ENCODE results near the gene SMIM28. TPM values are rescaled to one million over a fixed set of nuclear protein-coding genes. Genes with fewer than 3 reads are reported as not detected.

The SMIM28 gene
- total and polyA plus RNA-seq, 2 donors (not counting 3 experiments of a cell fraction or from before 2014, with no cell fraction given): not detected

GRCh38 chr6:138330763-138331162, 46.9 kb upstream of the SMIM28 start:
- POLR2A ChIA-PET: no interaction called here
- no TSS peak for BruUV-seq (replicated peaks)
- no peak overlapping the region for H3K27ac ChIP-seq (ENCODE audit: insufficient read depth, low read depth, low read length)

More at GRCh38 chr6:138330763-138331162, 46.9 kb upstream of the SMIM28 start:
- Histone ChIP-seq H3K9me3 (replicated peaks; ENCODE audit: control insufficient read depth, insufficient read depth, low read length) (no peaks in the 10 kb centered on the region), H3K36me3 (ENCODE audit: control insufficient read depth in 2 of 2, extremely low read depth in 1 of 2, insufficient read depth in 2 of 2, low read length in 2 of 2) (no peaks in the 10 kb centered on the region), H3K9ac (replicated peaks; ENCODE audit: extremely low read depth, insufficient read depth, low read length) (no peak overlapping the region), H4K20me1 (replicated peaks; ENCODE audit: control insufficient read depth, extremely low read depth, insufficient read depth, low read length) (no peaks in the 10 kb centered on the region), H2AFZ (ENCODE audit: low read depth, low read length) (no peak overlapping the region), H3K79me2 (ENCODE audit: control insufficient read depth, insufficient read depth, low read length) (no peaks in the 10 kb centered on the region), H3K27me3 (ENCODE audit: control insufficient read depth in 2 of 2, insufficient read depth in 2 of 2, low read length in 2 of 2) (no peaks in the 10 kb centered on the region), H3K4me2 (ENCODE audit: insufficient read depth, low read length) (no peak overlapping the region), H3K4me3 (replicated peaks in 1 of 3; ENCODE audit: insufficient read depth in 1 of 3, low read depth in 1 of 3, low read length in 3 of 3) (no peak overlapping the region), H3K9me1 (replicated peaks; ENCODE audit: control insufficient read depth, extremely low read depth, insufficient read depth, low read length) (no peaks in the 10 kb centered on the region), H3K4me1 (ENCODE audit: control insufficient read depth, extremely low read depth, insufficient read depth, low read length) (no peaks in the 10 kb centered on the region)
- intact Hi-C loops (cut with micrococcal nuclease) (no loop called here), dilution Hi-C loops (cut with MboI; ENCODE audit: extremely low pct_ligation_motif_present, low sequenced_read_pairs) (no loop called here)
- CTCF ChIA-PET: no interaction called here
- TF ChIP-seq FOS (IDR thresholded peaks at IDR 0.05; ENCODE audit: borderline replicate concordance, insufficient read depth, low read length): no peak
- no peak for TF ChIP-seq MYC (IDR thresholded peaks at IDR 0.05; ENCODE audit: low read depth, low read length)
- no peak for TF ChIP-seq GATA2 (IDR thresholded peaks at IDR 0.05; ENCODE audit: insufficient read depth, insufficient read length, low read depth, low read length)
- no peak for TF ChIP-seq JUN (IDR thresholded peaks at IDR 0.05; ENCODE audit: borderline replicate concordance, insufficient read depth, insufficient read length, low read depth)
- no peak for TF ChIP-seq EZH2 (IDR thresholded peaks at IDR 0.05; ENCODE audit: borderline replicate concordance, low read depth, low read length, severe bottlenecking)
- TF ChIP-seq CTCF (IDR thresholded peaks at IDR 0.05; ENCODE audit: extremely low read depth in 1 of 2, insufficient read depth in 1 of 2, low read depth in 1 of 2, low read length in 2 of 2): no peak
- no peak for TF ChIP-seq POLR2A (IDR thresholded peaks at IDR 0.05; ENCODE audit: low read depth, low read length)
- TF ChIP-seq POLR2AphosphoS5 (IDR thresholded peaks at IDR 0.05; ENCODE audit: insufficient read depth, low read depth, low read length): no peak
- TF ChIP-seq, protein P1, sequence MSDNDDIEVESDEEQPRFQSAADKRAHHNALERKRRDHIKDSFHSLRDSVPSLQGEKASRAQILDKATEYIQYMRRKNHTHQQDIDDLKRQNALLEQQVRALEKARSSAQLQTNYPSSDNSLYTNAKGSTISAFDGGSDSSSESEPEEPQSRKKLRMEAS (IDR thresholded peaks at IDR 0.05; ENCODE audit: insufficient read depth, insufficient read length): no peak
- FAIRE-seq: no peak
- no peak for DNase-seq (ENCODE audit: low read depth, low spot score)
